NCI-H1436 treated with DMSO at 0.1 percent for 48 hours (cell line): ENCODE data around the gene SGIP1.
"Not testable (repeated sequence)": the region's sequence is repeated elsewhere in the genome, so short reads cannot be mapped to it uniquely, and the experiment has no call there.

Experiments used
- DNase-seq: peaks from one replicate; lab custom pipeline; 2025; lab: John Stamatoyannopoulos, UW

Gene SGIP1

DNA sequence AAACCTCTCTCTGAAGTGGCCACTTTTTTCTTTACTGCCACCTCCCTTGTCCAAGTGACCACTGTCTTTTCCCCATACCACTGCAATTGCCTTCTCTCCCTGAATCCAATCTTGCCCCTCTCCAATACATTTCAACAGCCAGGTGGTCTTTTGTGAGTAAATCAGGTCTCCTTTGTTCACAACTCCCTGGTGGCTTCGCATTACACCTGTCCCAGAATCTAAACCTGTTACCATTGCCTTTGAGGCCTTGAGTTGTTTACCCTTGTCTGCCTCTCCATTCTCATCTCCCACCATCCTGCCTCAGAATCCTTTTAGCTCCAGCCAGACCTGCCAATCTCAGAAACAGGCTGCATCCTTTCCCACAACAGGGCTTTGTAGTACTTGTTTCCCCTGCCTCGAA, 196.5 kb downstream of the SGIP1 start:
- DNase-seq = peak; percentile 83

DNA sequence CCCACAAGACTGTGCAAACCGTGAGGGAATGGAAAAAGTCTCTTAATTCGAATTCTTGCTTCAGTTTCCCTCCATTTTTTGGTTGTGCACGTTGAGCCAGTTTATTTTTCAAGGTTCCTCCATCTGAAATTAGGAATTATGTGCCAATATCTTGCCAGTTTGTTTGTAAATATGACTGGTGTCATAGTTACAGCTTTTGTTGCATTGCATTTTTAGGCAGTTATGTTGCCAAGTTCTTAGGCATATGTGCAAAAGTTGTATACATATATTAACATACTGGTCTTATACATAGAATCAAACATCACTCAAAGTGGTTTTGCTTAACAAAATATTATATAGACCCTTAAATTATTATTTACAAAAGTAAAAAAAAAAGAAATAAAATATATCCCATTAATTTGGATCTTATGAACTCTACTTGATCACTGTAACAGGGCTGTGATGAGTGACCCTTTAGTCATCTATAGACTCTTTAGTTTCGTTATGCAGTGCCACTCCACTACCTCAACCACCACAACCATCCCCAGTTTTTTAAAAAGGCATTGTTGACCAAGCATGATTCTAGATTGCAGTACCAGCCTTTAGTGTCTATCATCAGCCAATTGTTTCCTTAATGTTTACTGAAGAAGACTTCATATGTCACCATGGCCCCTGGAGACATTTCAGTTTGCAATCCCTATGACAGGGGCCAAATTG, 197.4 kb downstream of the SGIP1 start:
- DNase-seq = no peak

DNA sequence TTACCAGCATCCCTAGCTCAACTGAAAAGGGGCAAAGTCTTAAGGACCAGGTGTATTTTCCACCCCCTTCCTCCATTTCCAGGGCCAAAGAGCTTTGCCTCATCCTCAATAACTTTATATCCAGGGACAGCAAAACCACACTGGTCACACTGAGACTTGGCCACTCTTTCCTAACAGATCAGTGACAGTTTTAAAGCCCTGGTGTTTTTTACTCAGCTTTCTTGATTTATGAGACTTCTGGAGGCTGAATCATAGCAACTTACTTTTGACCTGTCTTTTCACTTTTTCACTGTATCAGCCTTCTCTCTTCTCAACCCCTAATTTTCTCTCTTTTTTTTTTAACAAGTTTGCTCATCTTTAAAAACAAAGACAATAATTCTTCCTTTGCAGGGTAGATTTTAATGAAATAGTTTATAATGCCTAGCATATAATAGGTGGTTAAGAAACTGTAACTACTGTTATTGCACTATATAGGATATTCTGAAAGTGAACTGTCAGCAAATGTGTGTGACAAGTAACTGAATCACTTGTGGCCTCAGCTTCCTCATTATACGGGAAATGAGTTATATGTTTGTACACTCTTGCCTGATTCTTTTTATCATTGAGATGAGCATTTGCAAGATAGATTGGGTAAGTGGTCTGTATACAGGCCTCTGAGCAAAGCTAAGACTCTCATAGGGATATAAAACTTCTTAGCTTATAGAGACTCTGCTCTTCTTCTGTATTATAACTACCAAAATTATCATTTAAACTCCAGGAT, 198.6 kb downstream of the SGIP1 start:
- no peak for DNase-seq

DNA sequence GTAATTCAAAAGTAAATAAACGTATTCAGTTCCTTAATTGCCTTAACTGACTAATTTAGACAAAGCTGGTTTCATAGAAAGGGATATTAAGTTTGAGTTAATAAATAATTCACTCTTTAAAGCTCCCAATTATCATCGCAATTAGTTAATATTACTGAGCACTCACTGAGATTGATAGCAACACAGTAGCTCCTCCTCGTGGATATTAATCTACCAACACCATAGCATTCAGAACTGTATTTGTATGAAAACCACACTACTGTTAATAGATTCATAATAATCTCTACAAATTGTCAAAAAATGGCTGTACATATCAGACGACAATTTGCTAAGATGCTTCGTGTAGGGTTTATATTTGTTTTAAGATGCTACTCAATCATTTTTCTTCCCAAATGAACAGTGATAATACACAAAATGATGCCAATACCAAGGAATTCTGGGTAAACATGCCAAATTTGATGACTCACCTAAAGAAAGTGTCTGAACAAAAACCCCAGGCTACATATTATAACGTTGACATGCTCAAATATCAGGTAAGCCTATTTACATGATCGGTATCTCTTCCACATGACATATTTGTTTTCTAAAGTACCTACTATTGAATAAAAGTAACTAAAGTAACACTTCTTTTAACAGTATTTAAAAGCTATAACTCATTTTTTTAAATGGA, 199.5 kb downstream of the SGIP1 start:
- DNase-seq = no peak

DNA sequence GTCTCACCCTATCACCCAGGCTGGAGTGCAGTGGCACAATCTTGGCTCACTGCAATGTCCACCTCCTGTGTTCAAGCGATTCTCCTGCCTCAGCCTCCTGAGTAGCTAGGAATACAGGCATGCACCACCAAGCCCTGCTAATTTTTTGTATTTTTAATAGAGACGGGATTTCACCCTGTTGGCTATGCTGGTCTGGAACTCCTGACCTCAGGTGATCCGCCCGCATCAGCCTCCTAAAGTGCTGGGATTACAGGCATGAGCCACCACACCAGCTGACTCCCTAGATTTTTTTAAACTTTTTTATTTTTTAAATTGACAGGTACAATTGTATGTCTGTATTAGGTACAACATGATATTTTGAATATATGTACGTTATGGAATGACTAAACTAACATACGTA, 200.6 kb downstream of the SGIP1 start:
- not testable (repeated sequence) for DNase-seq

DNA sequence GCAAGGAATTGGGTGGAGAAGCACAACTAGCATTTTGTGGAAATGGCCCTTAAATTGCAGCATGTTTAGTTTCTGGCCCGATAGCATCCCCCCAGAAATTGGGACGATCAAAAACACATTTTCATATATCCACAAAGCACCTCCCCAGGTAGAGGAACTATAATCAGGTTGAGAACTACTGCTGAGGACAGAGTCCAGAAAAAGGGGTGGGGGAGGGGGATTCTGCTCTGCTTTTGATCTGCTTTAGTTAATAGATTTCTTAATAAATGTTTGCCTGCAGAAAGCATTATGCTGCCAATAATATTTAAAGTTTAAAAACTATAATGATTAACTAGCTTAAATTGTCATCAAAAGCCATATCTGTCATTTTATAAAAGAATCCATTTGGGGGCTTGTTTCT, 203.9 kb downstream of the SGIP1 start:
- no peak for DNase-seq

DNA sequence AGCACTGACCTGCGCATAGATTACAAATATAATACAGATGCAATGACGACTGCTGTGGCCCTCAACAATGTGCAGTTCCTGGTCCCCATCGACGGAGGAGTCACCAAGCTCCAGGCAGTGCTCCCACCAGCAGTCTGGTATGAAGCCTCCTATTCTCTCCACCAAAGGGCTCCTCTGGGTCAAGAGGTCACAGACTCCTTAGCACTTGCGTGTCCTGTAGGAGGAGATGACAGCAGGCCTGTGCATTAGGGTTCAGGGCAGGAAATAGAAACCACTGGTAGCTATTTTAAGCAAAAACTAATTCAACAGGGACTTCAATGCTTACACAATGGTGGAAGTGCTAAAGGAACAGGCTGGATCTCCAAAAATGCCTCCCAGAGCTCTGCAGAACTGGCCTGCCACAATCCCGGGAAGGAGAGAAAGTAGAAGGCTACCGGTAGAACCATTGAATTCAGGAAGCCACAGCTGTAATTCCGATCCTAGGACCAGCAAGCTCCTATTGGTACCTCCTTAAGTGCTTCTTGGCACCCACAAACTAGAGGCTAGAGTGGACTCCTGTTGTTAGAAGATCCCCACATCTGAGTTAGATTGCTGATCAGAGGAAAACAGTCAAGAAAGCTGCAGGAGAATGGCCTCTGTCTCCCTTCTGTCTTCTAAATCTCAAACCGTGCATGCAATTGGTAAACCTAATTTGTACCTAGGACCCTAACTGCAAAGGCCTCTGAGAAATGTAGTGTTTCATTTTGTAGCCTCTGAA, 205.6 kb downstream of the SGIP1 start:
- no peak for DNase-seq

DNA sequence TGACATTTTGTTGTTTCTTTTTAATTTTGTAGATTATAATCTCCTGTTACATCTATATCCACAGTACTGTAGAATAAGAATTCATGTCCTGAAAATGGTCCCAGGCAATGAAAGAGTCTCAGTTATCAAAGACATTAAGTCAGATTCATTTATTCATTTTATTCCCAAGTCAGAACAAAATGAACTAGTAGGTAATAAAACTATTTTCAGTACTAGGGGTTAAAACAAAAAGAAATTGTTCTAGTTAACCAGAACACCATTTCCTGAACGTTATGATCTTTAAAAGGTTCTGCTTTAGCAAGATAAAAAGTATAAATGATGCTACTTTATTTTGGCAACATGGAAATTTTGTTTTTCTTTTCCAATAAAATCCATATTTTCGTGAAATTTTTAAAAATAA, 211.5 kb downstream of the SGIP1 start:
- no peak for DNase-seq

DNA sequence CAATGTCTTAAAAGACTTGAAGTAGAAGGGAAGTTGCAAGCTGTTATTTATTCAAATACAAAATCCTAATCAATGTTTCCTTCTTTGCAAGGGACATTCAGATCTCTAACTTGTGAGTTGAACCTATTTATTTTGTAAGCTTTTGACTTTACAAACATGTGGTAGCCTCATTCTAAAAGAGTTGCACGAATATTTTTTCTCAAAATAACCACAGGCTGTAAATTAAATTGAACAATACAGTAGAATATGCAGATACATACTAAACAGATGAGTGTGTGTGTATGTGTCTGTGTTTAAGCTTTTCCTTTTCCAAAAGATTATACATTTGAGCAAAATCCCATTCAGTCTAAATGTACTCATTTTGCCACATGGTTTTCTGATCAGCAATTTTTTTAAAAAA, 213.5 kb downstream of the SGIP1 start:
- DNase-seq = no peak

DNA sequence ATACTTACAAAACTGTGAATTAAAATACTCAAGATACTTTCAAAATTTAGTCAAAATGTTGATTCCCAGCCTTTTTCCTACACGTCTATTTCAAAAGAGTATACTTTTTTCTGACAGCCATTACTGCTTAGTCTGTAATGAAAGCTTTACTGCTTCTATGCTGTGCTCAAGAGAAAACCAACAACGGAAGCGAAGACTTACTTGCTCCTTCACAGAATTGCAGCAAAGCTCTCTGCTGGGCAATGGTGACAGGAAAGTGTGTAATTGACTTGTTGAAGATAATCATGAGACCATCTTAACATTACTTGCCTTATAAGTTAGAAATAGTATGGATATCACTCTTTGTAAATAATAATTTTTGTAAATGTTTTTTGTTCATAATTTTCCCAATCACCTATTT, 216.6 kb downstream of the SGIP1 start:
- DNase-seq = no peak

DNA sequence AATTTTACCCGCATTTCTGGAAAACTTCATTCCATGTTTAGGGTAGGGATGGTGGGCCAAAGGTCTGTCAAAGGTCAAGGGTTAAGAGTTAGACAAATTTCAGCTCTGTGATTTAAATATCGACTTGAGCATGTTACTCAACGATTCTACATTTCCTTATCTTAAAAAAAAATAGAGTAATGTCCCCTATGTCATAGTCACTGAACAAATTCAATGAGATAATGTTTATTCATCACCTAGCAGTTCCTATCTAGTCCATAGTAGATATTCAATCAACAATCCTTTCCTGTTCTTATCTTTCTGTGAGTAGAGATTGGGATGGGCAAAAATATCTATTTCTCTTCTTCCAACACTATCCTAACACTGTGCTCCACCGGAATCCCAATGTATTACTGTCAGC, 217.2 kb downstream of the SGIP1 start:
- DNase-seq = no peak

DNA sequence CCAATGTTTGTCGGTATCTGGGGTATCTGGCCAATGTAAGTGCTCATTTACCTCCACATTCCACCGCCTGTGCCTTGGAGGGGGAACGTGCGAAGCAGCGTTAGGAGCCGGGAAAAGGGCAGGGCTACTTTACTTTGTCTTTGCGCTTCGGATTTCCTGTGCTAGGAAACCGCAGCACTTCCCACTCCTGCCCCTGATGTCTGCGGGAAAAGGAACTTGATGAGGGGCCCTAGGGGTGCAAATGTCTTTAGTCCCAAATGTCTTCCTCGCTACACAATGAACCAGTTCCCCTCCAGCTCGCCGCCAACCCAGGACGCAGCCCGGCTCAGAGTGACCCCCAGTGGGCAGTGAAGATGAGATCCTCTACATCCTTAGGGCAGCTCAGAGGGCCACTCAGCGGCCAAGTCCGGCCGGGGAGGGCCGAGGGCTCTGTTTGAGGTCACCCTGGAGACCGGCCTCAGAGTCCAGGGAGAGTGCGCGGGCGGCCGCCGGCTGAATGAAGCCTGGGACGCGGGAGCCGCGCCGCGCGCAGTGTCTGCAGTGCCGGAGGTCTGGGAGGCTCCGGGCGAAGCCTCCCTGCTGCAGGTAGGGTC, 218.1 kb downstream of the SGIP1 start, which contains the start of gene DYNLT5:
TSS of gene DYNLT5 (plus strand) at position 460 of the 593 bp plus-strand sequence. CDS start 2,200 bp downstream, outside the sequence.
- no peak for DNase-seq

DNA sequence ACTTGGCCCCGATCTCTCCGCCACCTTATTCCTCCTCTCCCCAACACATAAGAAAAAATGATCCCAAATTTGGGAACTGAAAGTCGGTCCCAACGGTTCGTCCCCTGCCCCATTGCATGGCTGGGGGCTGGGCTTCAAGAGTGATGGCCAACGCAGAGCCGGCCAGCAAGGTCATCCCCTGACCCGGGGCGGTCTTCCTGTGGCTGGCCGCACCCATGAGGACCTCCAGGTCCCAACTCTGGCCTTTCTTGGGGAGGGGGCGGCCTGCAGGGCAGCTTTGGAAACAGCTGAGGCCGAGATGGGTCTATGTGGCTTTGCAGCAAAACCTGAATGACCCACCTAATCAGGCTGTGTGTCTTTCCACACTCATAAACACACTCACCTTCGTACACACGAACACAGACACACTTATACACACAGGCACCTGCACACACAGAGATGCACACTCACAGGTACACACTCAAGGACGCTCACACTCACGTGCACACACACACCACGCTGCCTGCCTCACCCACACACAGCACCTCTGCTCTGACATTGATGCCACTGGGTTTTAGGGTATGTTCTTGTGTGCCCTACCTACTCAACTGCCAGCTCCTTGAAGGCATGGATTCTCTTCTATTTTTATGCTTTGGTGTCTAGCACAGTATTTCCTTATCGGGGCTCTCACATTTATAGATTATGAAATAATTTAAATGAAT, 218.9 kb downstream of the SGIP1 start:
- no peak for DNase-seq

DNA sequence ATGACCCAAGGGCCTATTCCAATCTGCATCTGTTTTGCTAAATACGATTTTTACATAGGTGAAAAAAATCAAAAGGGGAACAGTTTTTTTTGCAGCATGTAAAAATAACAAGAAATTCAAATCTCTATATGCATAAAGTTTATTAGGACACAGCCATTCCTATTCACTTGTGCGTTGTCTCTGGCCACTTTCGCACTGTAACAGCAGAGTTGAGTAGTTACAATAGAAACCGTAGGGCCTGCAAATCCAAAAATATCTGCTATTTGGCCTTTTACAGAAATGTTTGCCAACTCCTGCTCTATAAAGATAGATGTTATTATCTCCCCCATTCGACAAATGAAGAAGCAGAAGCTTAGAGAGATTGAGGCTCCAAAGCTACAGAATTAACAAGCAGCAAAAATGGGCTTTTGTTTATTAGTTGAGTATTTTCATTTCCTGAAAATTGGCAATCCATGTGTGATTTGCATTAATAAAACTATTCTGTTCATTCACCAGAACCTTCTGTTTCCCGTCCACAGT, 223.8 kb downstream of the SGIP1 start:
- no peak for DNase-seq

DNA sequence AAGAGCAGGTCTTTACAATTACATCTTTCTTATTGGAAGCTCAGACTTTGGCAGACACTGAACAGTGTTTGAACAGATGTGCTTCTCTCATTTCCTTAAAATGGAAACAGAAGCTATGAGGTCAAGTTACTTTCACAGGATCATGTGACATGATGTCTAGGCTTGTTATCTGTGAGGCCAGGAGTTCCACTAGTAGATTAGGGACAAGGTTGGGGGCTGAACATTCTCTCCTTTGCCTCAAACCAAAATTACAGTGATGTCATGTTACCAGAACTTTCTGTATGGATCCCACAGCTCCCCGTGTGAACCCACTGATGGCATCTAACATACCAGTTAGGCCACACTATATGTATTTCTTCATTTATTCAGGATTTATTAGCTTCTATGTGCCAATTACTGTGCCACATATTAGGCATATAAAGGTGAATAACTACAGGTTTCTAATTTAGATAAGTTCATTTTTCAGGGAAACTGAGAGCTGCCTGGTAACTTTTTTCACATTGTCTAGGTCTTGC, 224.3 kb downstream of the SGIP1 start:
- no peak for DNase-seq

DNA sequence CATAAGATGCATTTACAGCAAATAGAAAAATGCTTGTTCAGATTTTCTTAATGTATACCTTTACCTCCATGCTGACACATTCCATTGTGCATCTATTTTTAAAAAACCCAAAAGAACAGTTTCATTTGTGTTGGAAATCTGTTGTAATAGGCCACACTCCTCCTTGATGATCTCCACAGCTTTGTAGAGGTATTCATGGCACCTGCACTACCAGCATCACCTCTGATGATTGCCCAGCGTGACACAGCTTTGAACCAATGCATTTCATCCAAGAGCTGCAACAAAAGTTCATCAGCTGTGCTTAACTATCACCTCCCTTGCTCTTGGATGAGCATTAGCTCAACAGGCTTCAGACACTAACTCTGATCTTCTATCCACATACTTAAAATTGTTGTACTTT, 226.6 kb downstream of the SGIP1 start:
- no peak for DNase-seq

DNA sequence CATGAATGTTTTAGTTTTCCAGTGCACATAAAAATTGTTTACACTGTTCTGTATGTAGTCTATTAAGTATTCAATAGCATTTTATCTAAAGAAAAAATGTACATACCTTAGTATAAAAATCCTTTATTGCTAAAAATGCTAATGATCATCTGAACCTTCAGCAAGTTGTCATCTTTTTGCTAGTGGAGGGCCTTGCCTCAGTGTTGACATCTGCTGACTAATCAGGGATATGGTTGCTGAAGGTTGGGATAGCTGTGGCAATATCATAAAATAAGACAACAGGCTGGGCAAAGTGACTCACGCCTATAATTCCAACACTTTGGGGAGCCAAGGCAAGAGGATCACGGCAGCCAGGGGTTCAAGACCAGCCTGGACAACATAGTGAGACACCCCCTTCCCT, 227.3 kb downstream of the SGIP1 start:
- no peak for DNase-seq

DNA sequence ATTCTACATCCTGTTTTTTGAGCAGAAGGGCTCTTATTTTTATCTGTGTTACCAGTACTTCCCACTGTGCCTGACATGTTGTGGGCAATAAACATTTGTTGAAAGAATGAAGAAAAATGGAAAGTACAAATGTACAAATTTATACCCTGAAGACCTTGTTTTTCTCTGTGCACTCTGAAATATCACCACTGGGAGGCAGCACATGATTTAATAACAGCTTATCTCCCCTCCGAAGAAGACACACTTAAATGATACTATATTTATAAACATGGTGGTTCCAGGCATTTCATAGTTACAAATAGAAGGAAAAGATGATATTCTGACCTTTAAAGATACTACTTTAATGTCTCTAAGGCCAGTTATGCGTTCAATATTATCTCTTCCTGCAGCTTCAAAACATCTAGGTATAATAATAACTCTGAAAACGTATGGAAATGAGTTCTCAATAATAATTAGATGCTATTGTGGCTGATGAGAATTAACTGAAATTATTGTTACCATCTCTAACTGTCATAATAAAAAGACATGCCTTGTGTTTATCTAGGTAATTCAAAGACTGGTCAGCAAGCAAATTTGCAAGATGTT, 231.1 kb downstream of the SGIP1 start:
- DNase-seq = no peak

DNA sequence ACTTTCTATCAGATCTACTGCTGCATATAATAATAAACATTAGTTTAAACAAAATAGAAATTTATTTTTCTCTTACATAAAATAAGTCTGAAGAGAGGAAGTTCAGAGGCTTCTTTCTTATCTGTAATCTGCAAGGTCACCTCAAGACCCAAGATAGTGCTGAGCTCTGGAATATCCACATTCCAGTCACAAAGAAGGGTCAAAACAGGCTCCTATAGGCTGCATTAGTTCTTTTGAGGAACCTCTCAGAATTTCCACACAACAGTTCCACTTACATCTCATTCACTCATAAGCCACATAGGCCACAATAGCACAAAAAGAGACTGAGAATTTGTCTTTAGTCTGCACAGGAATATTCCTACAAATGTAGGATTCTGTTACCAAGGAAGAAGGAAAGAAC, 233.7 kb downstream of the SGIP1 start:
- no peak for DNase-seq

DNA sequence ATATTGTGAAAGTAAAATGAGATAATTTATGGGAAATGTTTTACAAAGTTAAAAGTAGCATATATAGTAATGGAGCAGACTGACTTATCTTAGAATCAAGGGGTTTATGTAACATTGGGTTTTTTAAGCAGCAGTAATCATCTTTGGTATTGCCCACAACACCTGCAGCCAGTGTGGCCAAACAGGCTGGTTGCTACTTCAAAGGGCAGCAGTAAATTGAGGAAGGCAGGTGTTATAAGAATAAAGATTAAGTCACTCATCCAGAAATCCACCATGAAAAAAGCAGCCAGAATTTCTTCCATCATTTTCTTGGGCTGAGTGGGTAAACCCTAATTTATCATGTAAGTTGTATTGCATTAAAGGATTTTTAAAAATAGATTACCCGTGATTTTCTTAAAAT, 235.0 kb downstream of the SGIP1 start:
- no peak for DNase-seq
